ENCODE data around the gene NCOA4. TPM values are rescaled to one million over a fixed set of nuclear protein-coding genes. Genes with fewer than 3 reads are reported as not detected.

NCOA4 gene
- total RNA-seq, 1 donor: 265 TPM

GRCh38 chr10:46035923-46036849 is 5.8 kb upstream of the NCOA4 start:
- Histone ChIP-seq H3K27me3 (ENCODE audit: insufficient read depth, low read length) (no peaks in the 10 kb centered on the region), H3K4me3 (ENCODE audit: low read length) (no peak overlapping the region), H3K9me3 (ENCODE audit: low read depth, low read length) (no peaks in the 10 kb centered on the region), H3K4me1 (ENCODE audit: insufficient read depth, low read length) (peaks cover 9% of the 10 kb centered on the region)

- no peaks in the 10 kb centered on the region for H3K27me3 ChIP-seq (ENCODE audit: insufficient read depth, low read length)
- H3K4me3 ChIP-seq (ENCODE audit: low read length): no peak overlapping the region
- no peaks in the 10 kb centered on the region for H3K9me3 ChIP-seq (ENCODE audit: low read depth, low read length)
- peaks cover 29% of the 10 kb centered on the region for H3K4me1 ChIP-seq (ENCODE audit: insufficient read depth, low read length)
Measured at GRCh38 chr10:46033602-46034011, 3.2 kb upstream of the NCOA4 start.

- H3K9me3 ChIP-seq (ENCODE audit: low read depth, low read length): no peaks in the 10 kb centered on the region
- H3K4me3 ChIP-seq (ENCODE audit: low read length): no peak overlapping the region
- peaks cover 45% of the 10 kb centered on the region for H3K4me1 ChIP-seq (ENCODE audit: insufficient read depth, low read length)
- no peaks in the 10 kb centered on the region for H3K27me3 ChIP-seq (ENCODE audit: insufficient read depth, low read length)
Measured at GRCh38 chr10:46031648-46032532, 1.5 kb upstream of the NCOA4 start.

GRCh38 chr10:46029461-46030030 is 877 bp downstream of the NCOA4 start:
- H3K4me3 ChIP-seq (ENCODE audit: low read length): peak overlapping the region; percentile 82

GRCh38 chr10:46028584-46029460 is 1.6 kb downstream of the NCOA4 start:
- Histone ChIP-seq H3K27me3 (ENCODE audit: insufficient read depth, low read length) (no peaks in the 10 kb centered on the region), H3K9me3 (ENCODE audit: low read depth, low read length) (no peaks in the 10 kb centered on the region), H3K4me1 (ENCODE audit: insufficient read depth, low read length) (peaks cover 62% of the 10 kb centered on the region), H3K4me3 (ENCODE audit: low read length) (peak overlapping the region; percentile 82)

More at GRCh38 chr10:46029461-46030030, 877 bp downstream of the NCOA4 start:
- H3K27me3 ChIP-seq (ENCODE audit: insufficient read depth, low read length): no peaks in the 10 kb centered on the region
- peaks cover 60% of the 10 kb centered on the region for H3K4me1 ChIP-seq (ENCODE audit: insufficient read depth, low read length)
- no peaks in the 10 kb centered on the region for H3K9me3 ChIP-seq (ENCODE audit: low read depth, low read length)

GRCh38 chr10:46026106-46026505 is 4.3 kb downstream of the NCOA4 start:
- Histone ChIP-seq H3K27me3 (ENCODE audit: insufficient read depth, low read length) (no peaks in the 10 kb centered on the region), H3K4me1 (ENCODE audit: insufficient read depth, low read length) (peaks cover 72% of the 10 kb centered on the region), H3K9me3 (ENCODE audit: low read depth, low read length) (no peaks in the 10 kb centered on the region), H3K4me3 (ENCODE audit: low read length) (no peak overlapping the region)

- no peak overlapping the region for H3K4me3 ChIP-seq (ENCODE audit: low read length)
- H3K27me3 ChIP-seq (ENCODE audit: insufficient read depth, low read length): no peaks in the 10 kb centered on the region
- no peaks in the 10 kb centered on the region for H3K9me3 ChIP-seq (ENCODE audit: low read depth, low read length)
- H3K4me1 ChIP-seq (ENCODE audit: insufficient read depth, low read length): peaks cover 72% of the 10 kb centered on the region
Measured at GRCh38 chr10:46025406-46025805, 5.0 kb downstream of the NCOA4 start.

GRCh38 chr10:46024948-46025347 is 5.5 kb downstream of the NCOA4 start:
- H3K27me3 ChIP-seq (ENCODE audit: insufficient read depth, low read length): no peaks in the 10 kb centered on the region
- peaks cover 75% of the 10 kb centered on the region for H3K4me1 ChIP-seq (ENCODE audit: insufficient read depth, low read length)
- H3K9me3 ChIP-seq (ENCODE audit: low read depth, low read length): no peaks in the 10 kb centered on the region
- no peak overlapping the region for H3K4me3 ChIP-seq (ENCODE audit: low read length)

GRCh38 chr10:46022978-46023702 is 7.3 kb downstream of the NCOA4 start:
- Histone ChIP-seq H3K4me1 (ENCODE audit: insufficient read depth, low read length) (peaks cover 75% of the 10 kb centered on the region), H3K9me3 (ENCODE audit: low read depth, low read length) (no peaks in the 10 kb centered on the region), H3K4me3 (ENCODE audit: low read length) (peak overlapping the region; percentile 59), H3K27me3 (ENCODE audit: insufficient read depth, low read length) (no peaks in the 10 kb centered on the region)

GRCh38 chr10:46020344-46020657 is 10.1 kb downstream of the NCOA4 start:
- H3K27me3 ChIP-seq (ENCODE audit: insufficient read depth, low read length): no peaks in the 10 kb centered on the region
- H3K9me3 ChIP-seq (ENCODE audit: low read depth, low read length): no peaks in the 10 kb centered on the region
- H3K4me1 ChIP-seq (ENCODE audit: insufficient read depth, low read length): peaks cover 67% of the 10 kb centered on the region
- H3K4me3 ChIP-seq (ENCODE audit: low read length): peak overlapping the region; percentile 59

GRCh38 chr10:46019569-46020343 is 10.7 kb downstream of the NCOA4 start:
- Histone ChIP-seq H3K4me1 (ENCODE audit: insufficient read depth, low read length) (peaks cover 61% of the 10 kb centered on the region), H3K9me3 (ENCODE audit: low read depth, low read length) (no peaks in the 10 kb centered on the region), H3K4me3 (ENCODE audit: low read length) (peak overlapping the region; percentile 59), H3K27me3 (ENCODE audit: insufficient read depth, low read length) (no peaks in the 10 kb centered on the region)

- H3K4me3 ChIP-seq (ENCODE audit: low read length): peak overlapping the region; percentile 9
- no peaks in the 10 kb centered on the region for H3K27me3 ChIP-seq (ENCODE audit: insufficient read depth, low read length)
- no peaks in the 10 kb centered on the region for H3K9me3 ChIP-seq (ENCODE audit: low read depth, low read length)
- H3K4me1 ChIP-seq (ENCODE audit: insufficient read depth, low read length): peaks cover 59% of the 10 kb centered on the region
Measured at GRCh38 chr10:46019177-46019528, 11.3 kb downstream of the NCOA4 start.

GRCh38 chr10:46018453-46019176 is 11.8 kb downstream of the NCOA4 start:
- Histone ChIP-seq H3K9me3 (ENCODE audit: low read depth, low read length) (no peaks in the 10 kb centered on the region), H3K4me1 (ENCODE audit: insufficient read depth, low read length) (peaks cover 58% of the 10 kb centered on the region), H3K4me3 (ENCODE audit: low read length) (peak overlapping the region; percentile 9), H3K27me3 (ENCODE audit: insufficient read depth, low read length) (no peaks in the 10 kb centered on the region)
